H9 (cell line): ENCODE measurements around the gene CRACDL. TPM values are rescaled to one million over a fixed set of nuclear protein-coding genes. Genes with fewer than 3 reads are reported as not detected.

Experiments
- DNase-seq: peaks from one replicate; pipeline ENCODE4 v3.0.0-alpha.2; 2017
- H2AFZ ChIP-seq: one replicate; pipeline ENCODE4 v1.6.1; 2013; ENCODE audit warnings: mild to moderate bottlenecking, low read length, control low read depth, moderate library complexity
- H2AK5ac ChIP-seq: 2 replicates; pipeline ENCODE4 v1.6.1; 2013; ENCODE audit warnings: low read length, control low read depth, mixed read lengths; ENCODE audit not compliant: insufficient read length
- H2BK120ac ChIP-seq: one replicate; pipeline ENCODE4 v1.6.1; 2013; ENCODE audit warnings: low read depth, mild to moderate bottlenecking, low read length, control low read depth, inconsistent platforms; ENCODE audit not compliant: poor library complexity, severe bottlenecking
- H2BK12ac ChIP-seq: 2 replicates; pipeline ENCODE4 v1.6.1; 2013; ENCODE audit warnings: low read length, control low read depth, mixed read lengths, low read depth; ENCODE audit not compliant: insufficient read length
- H2BK15ac ChIP-seq: 2 replicates; pipeline ENCODE4 v1.6.1; 2013; ENCODE audit warnings: low read depth, low read length, control low read depth
- H2BK20ac ChIP-seq: one replicate; pipeline ENCODE4 v1.6.1; 2013; ENCODE audit warnings: low read depth, mild to moderate bottlenecking, low read length, control low read depth, inconsistent platforms; ENCODE audit not compliant: poor library complexity, severe bottlenecking
- H2BK5ac ChIP-seq: 2 replicates; pipeline ENCODE4 v1.6.1; 2013; ENCODE audit warnings: low read length, control low read depth, mixed read lengths; ENCODE audit not compliant: insufficient read length
- H3K14ac ChIP-seq: 2 replicates; pipeline ENCODE4 v1.6.1; 2013; ENCODE audit warnings: low read length, control low read depth; ENCODE audit not compliant: insufficient read depth
- H3K18ac ChIP-seq: 2 replicates; pipeline ENCODE4 v1.6.1; 2013; ENCODE audit warnings: low read depth, mild to moderate bottlenecking, mixed read lengths, low read length, control low read depth; ENCODE audit not compliant: insufficient read length
- H3K23ac ChIP-seq: 2 replicates; pipeline ENCODE4 v1.6.1; 2013; ENCODE audit warnings: low read length, control low read depth, mixed read lengths, low read depth; ENCODE audit not compliant: insufficient read length
- H3K23me2 ChIP-seq: 2 replicates; pipeline ENCODE4 v1.6.1; 2013; ENCODE audit warnings: low read depth, mild to moderate bottlenecking, mixed read lengths, low read length, control low read depth; ENCODE audit not compliant: insufficient read length, poor library complexity, severe bottlenecking
- H3K27ac ChIP-seq: 2 replicates; pipeline ENCODE4 v1.5.1; 2013; ENCODE audit warnings: low read length, control low read depth, mixed read lengths, low read depth; ENCODE audit not compliant: insufficient read length
- H3K27me3 ChIP-seq: 2 replicates; pipeline ENCODE4 v1.6.1; 2013; ENCODE audit warnings: low read length, control low read depth, inconsistent platforms; ENCODE audit not compliant: insufficient read depth
- H3K4ac ChIP-seq: 2 replicates; pipeline ENCODE4 v1.6.1; 2013; ENCODE audit warnings: low read depth, mild to moderate bottlenecking, control low read depth, inconsistent platforms, low read length, moderate library complexity
- H3K4me1 ChIP-seq: 2 replicates; pipeline ENCODE4 v1.6.1; 2013; ENCODE audit warnings: low read length, control low read depth, inconsistent platforms; ENCODE audit not compliant: insufficient read depth
- H3K4me2 ChIP-seq: 2 replicates; pipeline ENCODE4 v1.6.1; 2013; ENCODE audit warnings: low read length, control low read depth, mixed read lengths; ENCODE audit not compliant: insufficient read length, insufficient read depth
- H3K56ac ChIP-seq: 2 replicates; pipeline ENCODE4 v1.6.1; 2013; ENCODE audit warnings: low read depth, mild to moderate bottlenecking, mixed read lengths, low read length, control low read depth; ENCODE audit not compliant: insufficient read length
- H3K79me1 ChIP-seq: 2 replicates; pipeline ENCODE4 v1.6.1; 2013; ENCODE audit warnings: low read depth, mild to moderate bottlenecking, moderate library complexity, low read length, control low read depth, inconsistent platforms; ENCODE audit not compliant: insufficient read depth, poor library complexity, severe bottlenecking
- H3K79me2 ChIP-seq: 2 replicates; pipeline ENCODE4 v1.6.1; 2013; ENCODE audit warnings: low read length, control low read depth, inconsistent platforms; ENCODE audit not compliant: insufficient read depth
- H3K9ac ChIP-seq: 2 replicates; pipeline ENCODE4 v1.6.1; 2013; ENCODE audit warnings: low read length, control low read depth, mixed read lengths; ENCODE audit not compliant: insufficient read length; ENCODE audit errors: extremely low read depth
- H3K9me3 ChIP-seq: one replicate; pipeline ENCODE4 v1.6.1; 2013; ENCODE audit warnings: low read depth, low read length, inconsistent platforms; ENCODE audit not compliant: control insufficient read depth
- H3T11ph ChIP-seq: one replicate; pipeline ENCODE4 v1.6.1; 2013; ENCODE audit warnings: mild to moderate bottlenecking, low read length, control low read depth, inconsistent platforms
- H4K20me1 ChIP-seq: one replicate; pipeline ENCODE4 v1.6.1; 2013; ENCODE audit not compliant: control insufficient read depth, insufficient read length, insufficient read depth
- H4K5ac ChIP-seq: 2 replicates; pipeline ENCODE4 v1.6.1; 2013; ENCODE audit warnings: low read depth, mild to moderate bottlenecking, mixed read lengths, low read length, control low read depth; ENCODE audit not compliant: insufficient read length
- H4K8ac ChIP-seq: replicated peaks from 2 replicates; pipeline ENCODE4 v1.6.1; 2013; ENCODE audit warnings: low read length, control low read depth, mixed read lengths, low read depth; ENCODE audit not compliant: insufficient read length
- H4K91ac ChIP-seq: 2 replicates; pipeline ENCODE4 v1.6.1; 2013; ENCODE audit warnings: low read depth, mild to moderate bottlenecking, moderate library complexity, mixed read lengths, low read length, control low read depth; ENCODE audit not compliant: insufficient read length
- H3K27ac Mint-ChIP-seq, 3 experiments: 2 replicates in 2 of 3; 3 replicates in 1 of 3; pipeline ENCODE4 v1.8.0; 2020 to 2021; ENCODE audit warnings: mixed read lengths in 3 of 3, mild to moderate bottlenecking in 1 of 3, moderate library complexity in 1 of 3
- H3K27me3 Mint-ChIP-seq: 2 replicates; pipeline ENCODE4 v1.8.0; 2021; ENCODE audit warnings: low read depth, mild to moderate bottlenecking, moderate library complexity, mixed read lengths
- H3K36me3 Mint-ChIP-seq, 3 experiments: 2 replicates in 2 of 3; 3 replicates in 1 of 3; pipeline ENCODE4 v1.8.0; 2020 to 2021; ENCODE audit warnings: low read depth in 3 of 3, mixed read lengths in 3 of 3; ENCODE audit not compliant: insufficient read depth in 1 of 3
- H3K4me1 Mint-ChIP-seq, 2 experiments: 2 replicates each; pipeline ENCODE4 v1.8.0; 2020; ENCODE audit warnings: mixed read lengths in 2 of 2
- H3K4me3 Mint-ChIP-seq, 2 experiments: 2 replicates in 1 of 2; 3 replicates in 1 of 2; pipeline ENCODE4 v1.8.0; 2020 to 2021; ENCODE audit warnings: mild to moderate bottlenecking in 2 of 2, mixed read lengths in 2 of 2, moderate library complexity in 1 of 2
- H3K9me3 Mint-ChIP-seq, 2 experiments: 2 replicates in 1 of 2; 3 replicates in 1 of 2; pipeline ENCODE4 v1.8.0; 2020; ENCODE audit warnings: mild to moderate bottlenecking in 2 of 2, mixed read lengths in 2 of 2, moderate library complexity in 1 of 2
- CTCF ChIP-seq: fragments of 200-600 bp; sonication (generic); conservative IDR thresholded peaks from 3 replicates; pipeline ENCODE4 v1.8.0; 2021; ENCODE audit warnings: antibody characterized with exemption, mild to moderate bottlenecking
- WGBS: extraction: QIAGEN DNeasy Blood & Tissue Kit; methylation state at CpG from one replicate; pipeline ENCODE4 v1.1.7; 2013; ENCODE audit warnings: missing lambda C conversion rate, low lambda C conversion rate, mixed read lengths; ENCODE audit not compliant: insufficient read length; ENCODE audit errors: extremely low coverage; 5-methylcytosine and 5-hydroxymethylcytosine counted together
- total RNA-seq: library from RNA; stranded (reverse); gene quantifications from 2 replicates; pipeline ENCODE4 v1.2.1, GENCODE V29; 2021

Gene CRACDL
- total RNA-seq, 1 experiment from 2014 or later, result 0.48 TPM

- no peaks in the 10 kb centered on the region for H3K9me3 ChIP-seq
- Mint-ChIP-seq H3K27me3 (peaks cover 1% of the 10 kb centered on the region; the same call in 1 of the 2 replicates), H3K4me1 (peaks cover 13 to 17% of the 10 kb centered on the region in 2 experiments), H3K27ac (peak overlapping the region in 1 of 3 experiments; percentile 28; a peak in 1 of 7 replicates), H3K9me3 (no peaks in the 10 kb centered on the region), H3K36me3 (no peaks in the 10 kb centered on the region), H3K4me3 (no peak overlapping the region)
- H3K4me2 ChIP-seq, result no peak overlapping the region
- H3K4me1 ChIP-seq, result no peaks in the 10 kb centered on the region
- no peak overlapping the region for H3T11ph ChIP-seq
- H2BK120ac ChIP-seq, result no peak overlapping the region
- H2AK5ac ChIP-seq, result no peak overlapping the region
- H4K8ac ChIP-seq, result no peak overlapping the region
- H3K14ac ChIP-seq, result no peak overlapping the region
- H3K9ac ChIP-seq, result no peak overlapping the region
- no peak overlapping the region for H2BK20ac ChIP-seq
- H4K5ac ChIP-seq, result no peak overlapping the region
- TF ChIP-seq CTCF, result no peak
- H3K27me3 ChIP-seq, result no peaks in the 10 kb centered on the region
- WGBS, result no CpG with 5 or more reads among the region's 12 CpGs
- no peaks in the 10 kb centered on the region for H4K20me1 ChIP-seq
- H3K18ac ChIP-seq, result no peak overlapping the region
- no peak overlapping the region for H3K56ac ChIP-seq
- no peaks in the 10 kb centered on the region for H3K79me2 ChIP-seq
- H3K79me1 ChIP-seq, result no peaks in the 10 kb centered on the region
- no peaks in the 10 kb centered on the region for H3K23me2 ChIP-seq
- no peak for DNase-seq
- H3K27ac ChIP-seq, result no peak overlapping the region
- no peak overlapping the region for H4K91ac ChIP-seq
- no peak overlapping the region for H2BK5ac ChIP-seq
- H2AFZ ChIP-seq, result no peak overlapping the region
- H3K4ac ChIP-seq, result no peak overlapping the region
- no peak overlapping the region for H2BK12ac ChIP-seq
- no peak overlapping the region for H2BK15ac ChIP-seq
- H3K23ac ChIP-seq, result no peak overlapping the region
These were observed 130.4 kb downstream of the CRACDL start for GRCh38 chr2:98805412-98806171.
